HG02840 (cell line): ENCODE results near the gene TDP1.
"Not testable (repeated sequence)": the region's sequence is repeated elsewhere in the genome, so short reads cannot be mapped to it uniquely, and the experiment has no call there.

Experiments used
- ATAC-seq: cut with Tn5 transposase; IDR thresholded peaks from one replicate; pipeline ENCODE4 v1.9.1; 2021; ENCODE audit warnings: mild to moderate bottlenecking, moderate library complexity, moderate number of reproducible peaks; ENCODE audit not compliant: unreplicated experiment, low FRiP score

Gene TDP1

GRCh38 chr14:89986462-89987160, 30.9 kb downstream of the TDP1 start:
- no peak for ATAC-seq

- ATAC-seq, result no peak
These were observed 31.4 kb downstream of the TDP1 start for GRCh38 chr14:89987161-89987475.

- ATAC-seq, result no peak
These were observed 33.1 kb downstream of the TDP1 start for GRCh38 chr14:89988787-89989186.

- ATAC-seq, result no peak
These were observed 34.5 kb downstream of the TDP1 start for GRCh38 chr14:89990218-89990617.

GRCh38 chr14:89990623-89991275, 35.0 kb downstream of the TDP1 start:
- ATAC-seq, result no peak

- no peak for ATAC-seq
These were observed 36.5 kb downstream of the TDP1 start for GRCh38 chr14:89992273-89992672.

GRCh38 chr14:89996963-89997362, 41.2 kb downstream of the TDP1 start:
- no peak for ATAC-seq

- ATAC-seq, result no peak
These were observed 45.2 kb downstream of the TDP1 start for GRCh38 chr14:90000935-90001334.

- no peak for ATAC-seq
These were observed 48.0 kb downstream of the TDP1 start for GRCh38 chr14:90003526-90004307.

GRCh38 chr14:90005441-90005840, 49.7 kb downstream of the TDP1 start:
- ATAC-seq, result no peak

- no peak for ATAC-seq
These were observed 50.3 kb downstream of the TDP1 start for GRCh38 chr14:90005939-90006530.

- ATAC-seq, result no peak
These were observed 61.6 kb downstream of the TDP1 start for GRCh38 chr14:90017371-90017770.

GRCh38 chr14:90019824-90020523, 64.2 kb downstream of the TDP1 start:
- no peak for ATAC-seq

- ATAC-seq, result no peak
These were observed 67.6 kb downstream of the TDP1 start for GRCh38 chr14:90023176-90023896.

- ATAC-seq, result no peak
These were observed 69.2 kb downstream of the TDP1 start for GRCh38 chr14:90024910-90025309.

GRCh38 chr14:90026608-90027007, 70.9 kb downstream of the TDP1 start:
- ATAC-seq, result not testable (repeated sequence)

- ATAC-seq, result no peak
These were observed 72.1 kb downstream of the TDP1 start for GRCh38 chr14:90027842-90028241.

- ATAC-seq, result no peak
These were observed 78.4 kb downstream of the TDP1 start for GRCh38 chr14:90034156-90034555.

- ATAC-seq, result no peak
These were observed 79.3 kb downstream of the TDP1 start for GRCh38 chr14:90034835-90035525.
